GM19324 (cell line): Measurements from ENCODE around the gene TTC9.
A peak's percentile ranks its signal among the peaks of the same experiment; 100 is the strongest.

Source experiments
- ATAC-seq: cut with Tn5 transposase; IDR thresholded peaks from one replicate; pipeline ENCODE4 v1.9.1; 2021; ENCODE audit warnings: mild to moderate bottlenecking, moderate library complexity; ENCODE audit not compliant: unreplicated experiment, low FRiP score

Gene TTC9

DNA sequence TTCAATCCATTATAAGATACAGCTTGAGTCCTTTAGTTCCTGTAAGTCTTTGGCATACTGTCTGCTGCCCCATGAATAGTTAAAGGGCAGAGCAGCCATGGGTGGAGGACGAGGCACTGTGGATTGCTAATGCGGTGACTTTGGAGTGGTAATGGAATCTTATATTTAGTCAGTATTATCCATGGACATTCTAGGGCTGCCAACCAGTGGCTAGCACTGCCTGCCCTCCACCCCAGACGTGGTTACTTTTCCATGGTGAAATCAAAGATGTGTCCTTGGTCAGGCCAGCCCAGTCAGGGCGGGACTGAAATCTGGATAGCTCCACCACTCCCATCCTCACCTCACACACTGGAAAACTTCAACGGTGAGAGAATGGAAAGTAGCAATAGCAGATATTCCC, 2.3 kb downstream of the TTC9 start:
- no peak for ATAC-seq

DNA sequence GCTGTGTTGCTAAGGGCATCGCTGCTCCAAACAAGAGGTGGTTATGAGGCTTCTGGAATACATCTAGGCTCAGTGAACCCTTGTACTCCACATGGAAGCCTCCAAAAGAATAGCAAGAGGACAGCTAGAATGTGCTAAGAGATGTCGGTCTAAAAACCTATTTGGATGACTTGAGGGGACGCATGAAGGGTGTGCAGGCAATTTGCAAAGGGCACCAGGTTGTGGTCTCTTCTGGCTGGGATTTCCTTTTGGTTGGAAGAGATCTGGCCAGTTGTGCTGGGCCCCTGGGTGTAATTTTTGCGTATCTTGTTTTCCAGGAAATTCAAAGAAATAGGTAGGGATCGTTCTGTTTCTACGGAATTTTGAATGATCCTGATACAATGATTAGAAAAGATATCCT, 4.2 kb downstream of the TTC9 start:
- no peak for ATAC-seq

GRCh38 chr14:70646705-70647104, 5.0 kb downstream of the TTC9 start:
- ATAC-seq, result no peak

DNA sequence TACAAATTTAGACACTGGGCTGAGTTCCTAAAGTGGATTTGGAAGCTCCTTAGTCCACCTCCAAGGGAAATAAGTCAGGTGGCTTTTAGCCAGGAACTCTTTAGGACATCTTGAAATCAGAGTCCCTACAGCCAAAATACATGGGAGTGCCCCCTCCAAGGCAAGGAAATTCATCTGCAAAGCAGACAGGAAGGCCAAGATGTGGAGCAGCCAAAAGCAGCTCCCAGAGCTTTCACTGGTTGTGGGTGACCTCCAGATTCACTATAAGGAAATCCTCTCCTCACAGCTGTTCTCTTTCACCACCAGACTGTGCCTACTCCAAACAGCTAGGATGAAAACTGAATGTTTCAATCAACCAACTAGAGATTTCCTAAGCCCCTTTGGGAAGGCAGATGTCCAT, 6.6 kb downstream of the TTC9 start:
- no peak for ATAC-seq

- ATAC-seq, result no peak
Observed at GRCh38 chr14:70649803-70650202, 8.1 kb downstream of the TTC9 start.

GRCh38 chr14:70651522-70651921, 9.8 kb downstream of the TTC9 start:
- ATAC-seq, result no peak

- ATAC-seq, result no peak
Observed at GRCh38 chr14:70652871-70653270, 11.2 kb downstream of the TTC9 start.

GRCh38 chr14:70653662-70654061, 11.9 kb downstream of the TTC9 start:
- no peak for ATAC-seq

DNA sequence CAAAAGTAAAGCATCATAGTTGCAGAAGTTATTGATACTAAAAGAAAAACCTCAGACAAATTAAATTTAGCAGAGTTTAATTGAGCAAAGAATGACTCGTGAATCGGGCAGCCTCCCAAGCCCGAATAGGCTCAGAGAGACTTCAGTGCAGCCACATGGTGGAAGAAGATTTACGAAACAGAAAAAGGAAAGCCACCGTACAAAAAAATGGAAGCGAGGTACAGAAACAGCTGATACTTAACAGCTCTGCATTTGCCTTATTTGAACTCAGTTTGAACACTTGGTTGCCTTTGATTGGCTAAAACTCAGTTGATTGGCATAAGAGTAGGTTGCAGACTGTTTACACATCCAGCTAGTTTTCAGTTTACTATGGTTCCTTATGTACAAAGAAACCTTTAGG, 12.9 kb downstream of the TTC9 start:
- ATAC-seq, result no peak

DNA sequence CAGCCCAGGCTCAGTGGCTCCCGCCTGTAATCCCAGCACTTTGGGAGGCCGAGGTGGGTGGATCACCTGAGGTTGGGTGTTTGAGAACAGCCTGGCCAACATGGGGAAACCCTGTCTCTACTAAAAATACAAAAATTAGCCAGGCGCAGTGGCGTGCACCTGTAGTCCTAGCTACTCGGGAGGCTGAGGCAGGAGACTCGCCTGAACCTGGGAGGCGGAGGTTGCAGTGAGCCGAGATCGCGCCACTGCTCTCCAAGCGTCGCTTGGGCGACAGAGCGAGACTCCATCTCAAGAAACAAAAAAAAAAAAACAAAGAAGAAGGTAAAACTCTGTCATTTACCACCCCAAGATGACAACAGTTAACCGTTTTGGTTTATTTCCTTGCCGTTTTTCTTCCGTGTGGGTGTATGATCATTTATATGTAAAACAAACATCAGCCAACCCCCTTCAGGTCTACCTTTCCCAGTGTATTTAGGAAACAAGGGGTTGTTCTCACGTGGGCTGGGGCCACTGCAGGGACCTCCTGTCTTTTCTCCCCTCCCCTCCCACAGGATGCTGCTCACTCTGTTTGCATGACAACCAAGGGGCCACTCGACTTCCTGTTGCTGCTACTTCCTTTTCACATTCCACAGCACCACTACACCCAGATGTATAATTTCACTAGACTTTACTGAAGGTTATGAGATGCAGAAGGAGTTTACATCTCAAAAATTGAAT, 13.6 kb downstream of the TTC9 start:
- ATAC-seq, result peak; percentile 72

DNA sequence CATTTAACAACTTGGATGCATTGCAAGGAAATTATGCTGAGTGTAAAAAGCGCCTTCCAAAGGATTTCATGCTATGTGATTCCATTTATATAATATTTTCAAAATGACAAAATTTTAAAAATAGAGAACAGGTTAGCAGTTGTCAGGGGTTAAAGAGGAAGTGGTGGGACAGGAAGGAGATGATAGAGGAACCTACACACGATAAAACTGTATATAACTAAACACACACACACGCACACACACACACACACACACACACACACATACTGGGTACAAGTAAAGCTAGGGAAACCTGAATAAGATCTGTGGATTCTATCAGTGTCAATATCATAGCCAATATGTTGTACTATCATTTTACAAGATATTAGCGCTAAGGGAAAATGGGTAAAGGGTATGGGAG, 17.2 kb downstream of the TTC9 start:
- ATAC-seq, result no peak

DNA sequence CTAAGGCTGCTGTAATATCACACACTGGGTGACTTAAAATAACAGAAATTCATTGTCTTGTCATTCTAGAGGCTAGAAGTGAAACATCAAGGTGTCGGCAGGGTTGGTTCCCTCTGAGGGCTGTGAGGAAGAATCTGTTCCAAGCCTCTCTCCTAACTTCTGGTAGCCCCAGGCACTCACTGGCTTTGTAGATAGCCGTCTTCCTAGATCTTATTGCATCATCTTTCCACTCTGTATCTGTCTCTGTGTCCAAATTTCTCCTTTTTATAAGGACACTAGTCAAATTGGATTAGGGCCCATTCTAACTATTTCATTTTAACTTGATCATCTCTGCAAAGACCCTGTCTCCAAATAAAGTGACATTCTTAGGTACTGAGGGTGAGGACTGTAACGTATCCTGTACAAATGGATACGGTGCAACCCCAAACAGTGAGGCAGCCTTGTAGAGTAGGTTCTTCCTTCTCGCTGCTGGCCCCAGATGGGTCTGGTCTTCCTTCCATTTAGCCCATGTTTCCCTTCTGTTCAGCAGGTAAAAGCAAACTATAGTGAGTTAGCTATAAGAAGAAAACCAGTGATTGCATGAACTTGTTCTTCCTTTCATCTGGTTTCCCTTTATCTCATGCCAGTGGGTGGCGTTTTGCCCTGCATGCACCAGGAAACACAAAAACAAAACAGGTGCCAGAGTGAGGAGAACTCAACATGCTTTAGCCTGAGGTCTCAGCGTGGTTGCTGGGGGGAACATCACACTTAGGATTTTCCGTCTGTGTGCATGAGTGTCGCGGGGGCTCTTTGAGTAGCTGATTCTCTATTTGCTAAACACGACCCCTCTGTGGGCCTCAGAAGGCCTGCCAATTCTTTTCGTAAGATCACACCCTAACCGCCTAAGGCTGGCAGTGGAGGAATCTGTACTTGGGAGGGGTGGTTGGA, 19.5 kb downstream of the TTC9 start:
- ATAC-seq, result no peak

DNA sequence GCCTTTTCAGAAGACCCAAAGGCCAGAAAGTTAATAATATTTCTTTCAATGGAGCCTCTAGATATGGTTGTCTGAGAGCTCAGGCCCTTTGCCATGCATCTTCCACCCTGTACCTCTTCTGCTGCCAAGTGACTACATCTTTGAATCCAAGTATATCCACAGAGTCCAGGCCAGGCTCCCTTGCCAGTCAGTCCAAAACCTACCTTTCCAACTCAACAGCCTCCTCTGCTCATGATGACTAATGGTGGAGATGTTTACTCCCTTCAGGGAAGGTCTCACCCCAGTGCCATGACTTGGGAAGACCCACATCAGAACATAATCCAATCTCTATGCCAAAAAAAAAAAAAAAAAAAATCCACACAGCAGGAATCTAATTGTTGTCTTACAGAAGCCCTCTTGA, 20.4 kb downstream of the TTC9 start:
- no peak for ATAC-seq

- ATAC-seq, result no peak
Observed at GRCh38 chr14:70662816-70663215, 21.1 kb downstream of the TTC9 start.

DNA sequence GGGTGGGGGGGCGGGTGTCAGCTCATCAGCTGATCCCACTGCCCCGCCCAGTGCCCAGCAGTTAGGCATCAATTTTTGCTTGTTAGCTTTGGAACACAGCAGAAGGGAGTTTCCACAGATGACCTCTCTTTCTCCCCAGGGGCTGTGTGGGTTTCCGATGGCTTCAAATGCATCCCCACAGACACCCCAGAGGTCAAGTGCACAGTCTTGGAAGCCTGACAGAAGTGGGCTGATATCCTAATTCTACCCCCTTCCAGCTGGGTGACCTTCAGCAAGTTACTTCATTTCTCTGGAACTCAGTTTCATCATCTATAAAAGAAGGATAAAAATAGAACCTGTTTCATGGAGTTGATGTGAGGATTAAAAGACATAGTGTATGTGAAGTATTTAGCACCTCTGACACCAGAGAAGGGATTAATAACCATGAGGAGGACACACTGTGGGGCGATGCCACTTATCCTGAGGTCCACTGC, 22.0 kb downstream of the TTC9 start:
- ATAC-seq, result peak; percentile 39

GRCh38 chr14:70664698-70665447, 23.2 kb downstream of the TTC9 start:
- peak; percentile 8 for ATAC-seq

DNA sequence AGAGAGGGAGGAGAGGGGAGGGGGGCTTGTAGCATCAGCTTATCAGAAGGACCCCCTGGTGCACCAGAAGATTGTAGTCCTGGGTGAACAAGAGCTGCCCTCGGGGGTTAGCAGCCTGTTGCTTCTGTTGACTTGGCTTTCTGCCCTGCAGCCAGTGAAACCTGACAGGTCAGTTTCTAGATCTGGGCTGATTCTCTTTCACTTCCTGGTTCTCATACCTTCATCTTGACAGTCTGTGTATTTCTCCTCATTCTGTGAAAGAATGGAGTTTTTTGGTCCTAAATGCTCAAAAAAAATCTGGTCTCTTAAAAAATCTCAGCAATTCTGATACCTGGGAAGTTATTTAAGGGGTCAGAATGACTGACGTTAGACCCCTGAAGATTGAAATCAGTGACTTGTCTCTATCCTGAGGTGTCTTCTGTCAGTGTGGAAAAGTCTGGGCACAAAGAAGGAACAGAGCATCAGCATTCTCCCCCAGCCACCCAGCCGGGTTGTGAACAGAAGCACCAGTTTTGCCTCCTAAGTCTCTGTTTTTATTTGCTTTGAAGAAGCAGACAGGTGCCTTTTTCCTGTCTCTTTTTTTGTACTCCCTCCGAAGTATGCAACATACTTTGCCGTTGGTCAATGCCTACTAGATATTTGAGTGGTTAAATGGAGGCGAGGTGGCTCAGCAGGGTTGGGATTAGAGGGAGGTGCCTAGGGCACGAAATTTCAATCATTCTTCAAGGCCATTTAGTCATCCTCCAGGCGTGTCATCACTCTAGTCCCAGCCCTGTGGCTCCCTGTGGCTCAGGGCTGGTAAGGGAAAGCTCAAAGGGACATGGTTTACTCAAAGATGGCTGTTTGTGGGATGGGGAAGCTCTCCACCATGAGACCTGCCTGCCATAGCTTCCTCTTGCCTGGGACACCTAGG, 24.0 kb downstream of the TTC9 start:
- ATAC-seq, result peak; percentile 57

DNA sequence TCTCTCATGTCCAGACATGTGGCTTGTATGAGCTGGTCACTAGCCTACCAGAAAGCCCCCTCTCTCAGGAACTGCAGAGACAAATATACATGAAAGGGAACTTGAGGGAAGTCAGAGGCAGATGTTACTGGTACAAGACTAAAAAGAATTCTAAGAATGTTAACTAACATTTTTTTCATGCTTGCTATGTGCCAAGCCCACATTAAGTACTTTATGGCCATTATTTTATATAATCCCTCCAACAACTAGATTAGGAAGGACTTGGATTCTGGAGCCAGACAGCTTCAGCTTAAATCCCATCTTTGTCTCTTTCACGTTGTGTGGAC, 24.6 kb downstream of the TTC9 start:
- ATAC-seq, result no peak

GRCh38 chr14:70670992-70671651, 29.4 kb downstream of the TTC9 start:
- ATAC-seq, result no peak
